ENCODE measurements around the gene SPZ1. TPM values are rescaled to one million over a fixed set of nuclear protein-coding genes. Genes with fewer than 3 reads are reported as not detected.

The SPZ1 gene
- total RNA-seq, 1 experiment from 2014 or later, result not detected

DNA sequence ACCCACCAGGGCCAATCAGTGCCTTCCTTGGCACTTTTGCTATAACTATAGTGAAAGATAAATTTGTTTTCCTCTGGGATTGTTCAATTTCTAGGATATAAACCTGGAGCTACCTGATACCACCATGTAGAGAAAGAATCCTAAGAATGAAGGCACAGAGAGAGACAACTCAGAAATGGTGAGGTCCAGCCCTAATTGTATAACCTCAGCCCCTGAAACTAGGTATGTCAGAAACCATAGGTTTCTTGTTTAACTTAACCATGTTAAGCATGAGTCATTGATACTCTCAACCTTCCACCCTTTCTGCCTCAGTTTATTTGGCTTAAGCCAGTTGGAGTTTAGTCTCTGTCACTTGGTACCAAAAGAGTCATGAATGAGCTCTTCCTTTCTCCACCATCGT is 4.6 kb upstream of the SPZ1 start:
- Histone ChIP-seq H3K4me1 (no peaks in the 10 kb centered on the region), H3K27me3 (replicated peaks; ENCODE audit: control insufficient read depth, insufficient read depth, low read length) (no peaks in the 10 kb centered on the region), H3K4me3 (ENCODE audit: low read depth, low read length) (no peak overlapping the region), H3K36me3 (ENCODE audit: control insufficient read depth, insufficient read depth, low read length) (no peaks in the 10 kb centered on the region), H3K9me3 (0 out of 2 replicates have a peak, but pooled peaks cover 5% of the 10 kb centered on the region)
- no TSS peak for BruUV-seq (replicated peaks)
- H3K4me3 Mint-ChIP-seq (ENCODE audit: unreplicated experiment), result no peak overlapping the region
- H3K36me3 Mint-ChIP-seq (ENCODE audit: insufficient read depth, unreplicated experiment), result no peaks in the 10 kb centered on the region
- TF ChIP-seq, protein P1, sequence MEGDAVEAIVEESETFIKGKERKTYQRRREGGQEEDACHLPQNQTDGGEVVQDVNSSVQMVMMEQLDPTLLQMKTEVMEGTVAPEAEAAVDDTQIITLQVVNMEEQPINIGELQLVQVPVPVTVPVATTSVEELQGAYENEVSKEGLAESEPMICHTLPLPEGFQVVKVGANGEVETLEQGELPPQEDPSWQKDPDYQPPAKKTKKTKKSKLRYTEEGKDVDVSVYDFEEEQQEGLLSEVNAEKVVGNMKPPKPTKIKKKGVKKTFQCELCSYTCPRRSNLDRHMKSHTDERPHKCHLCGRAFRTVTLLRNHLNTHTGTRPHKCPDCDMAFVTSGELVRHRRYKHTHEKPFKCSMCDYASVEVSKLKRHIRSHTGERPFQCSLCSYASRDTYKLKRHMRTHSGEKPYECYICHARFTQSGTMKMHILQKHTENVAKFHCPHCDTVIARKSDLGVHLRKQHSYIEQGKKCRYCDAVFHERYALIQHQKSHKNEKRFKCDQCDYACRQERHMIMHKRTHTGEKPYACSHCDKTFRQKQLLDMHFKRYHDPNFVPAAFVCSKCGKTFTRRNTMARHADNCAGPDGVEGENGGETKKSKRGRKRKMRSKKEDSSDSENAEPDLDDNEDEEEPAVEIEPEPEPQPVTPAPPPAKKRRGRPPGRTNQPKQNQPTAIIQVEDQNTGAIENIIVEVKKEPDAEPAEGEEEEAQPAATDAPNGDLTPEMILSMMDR (IDR thresholded peaks at IDR 0.05; ENCODE audit: insufficient read depth in 1 of 2, low read depth in 1 of 2, low read length in 1 of 2, severe bottlenecking in 1 of 2, unreplicated experiment in 1 of 2), result no peak
- no peaks in the 10 kb centered on the region for H3K9me3 Mint-ChIP-seq (ENCODE audit: unreplicated experiment)
- POLR2A ChIA-PET, result no interaction called here
- no peaks in the 10 kb centered on the region for H3K4me1 Mint-ChIP-seq (ENCODE audit: low read depth, unreplicated experiment)
- no peak overlapping the region for H3K27ac Mint-ChIP-seq (ENCODE audit: unreplicated experiment)
- CTCF ChIA-PET, result interaction anchor here (0.6 kb wide), 1 partner anchor 92 kb away, joined by 4 read pairs; no protein-coding TSS in a partner anchor
- intact Hi-C loops (cut with micrococcal nuclease; ENCODE audit: unreplicated experiment), result no loop called here
- H3K27me3 Mint-ChIP-seq (ENCODE audit: insufficient read depth, unreplicated experiment), result peaks cover 4% of the 10 kb centered on the region
- no peak for DNase-seq

DNA sequence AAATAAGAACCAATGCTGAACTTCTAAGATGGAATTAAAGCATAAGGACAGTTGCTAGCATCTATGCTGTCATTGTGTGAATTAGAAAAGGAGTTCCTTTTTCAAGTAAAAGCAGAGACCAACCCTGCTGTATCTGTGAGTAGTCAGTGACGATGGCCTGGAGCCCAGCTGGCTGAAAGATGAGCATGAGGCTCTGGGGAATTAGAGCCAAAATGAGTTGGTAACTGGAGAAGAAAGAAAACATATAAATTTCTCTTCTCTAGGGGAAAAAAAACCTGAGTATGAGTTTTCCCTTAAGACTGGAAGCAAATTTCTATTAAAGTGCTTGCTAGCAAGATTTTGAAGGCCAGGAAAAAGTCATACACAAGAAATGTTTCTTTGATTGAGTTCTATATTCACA is 1.6 kb upstream of the SPZ1 start:
- Histone ChIP-seq H3K36me3 (ENCODE audit: control insufficient read depth, insufficient read depth, low read length) (no peaks in the 10 kb centered on the region), H3K4me1 (no peaks in the 10 kb centered on the region), H3K9me3 (no peaks in the 10 kb centered on the region), H3K4me3 (ENCODE audit: low read depth, low read length) (no peak overlapping the region), H3K27me3 (replicated peaks; ENCODE audit: control insufficient read depth, insufficient read depth, low read length) (no peaks in the 10 kb centered on the region)
- H3K4me1 Mint-ChIP-seq (ENCODE audit: low read depth, unreplicated experiment), result no peaks in the 10 kb centered on the region
- intact Hi-C loops (cut with micrococcal nuclease; ENCODE audit: unreplicated experiment), result no loop called here
- H3K27ac Mint-ChIP-seq (ENCODE audit: unreplicated experiment), result no peak overlapping the region
- TF ChIP-seq, protein P1 (IDR thresholded peaks at IDR 0.05; ENCODE audit: insufficient read depth in 1 of 2, low read depth in 1 of 2, low read length in 1 of 2, severe bottlenecking in 1 of 2, unreplicated experiment in 1 of 2), result no peak
- peaks cover 6% of the 10 kb centered on the region for H3K27me3 Mint-ChIP-seq (ENCODE audit: insufficient read depth, unreplicated experiment)
- H3K9me3 Mint-ChIP-seq (ENCODE audit: unreplicated experiment), result no peaks in the 10 kb centered on the region
- no peak for DNase-seq
- ChIA-PET CTCF (no interaction called here), POLR2A (no interaction called here)
- no TSS peak for BruUV-seq (replicated peaks)
- no peaks in the 10 kb centered on the region for H3K36me3 Mint-ChIP-seq (ENCODE audit: insufficient read depth, unreplicated experiment)
- H3K4me3 Mint-ChIP-seq (ENCODE audit: unreplicated experiment), result no peak overlapping the region

GRCh38 chr5:80324912-80325311 is 5.1 kb downstream of the SPZ1 start:
- DNase-seq, result no peak
- ChIA-PET CTCF (no interaction called here), POLR2A (interaction anchor here (0.6 kb wide), 1 partner anchor 137 kb away, joined by 3 read pairs; no protein-coding TSS in a partner anchor)
- TF ChIP-seq, protein P1 (IDR thresholded peaks at IDR 0.05; ENCODE audit: insufficient read depth in 1 of 2, low read depth in 1 of 2, low read length in 1 of 2, severe bottlenecking in 1 of 2, unreplicated experiment in 1 of 2), result no peak
- Mint-ChIP-seq H3K27me3 (ENCODE audit: insufficient read depth, unreplicated experiment) (peaks cover 8% of the 10 kb centered on the region), H3K4me3 (ENCODE audit: unreplicated experiment) (no peak overlapping the region), H3K9me3 (ENCODE audit: unreplicated experiment) (no peaks in the 10 kb centered on the region), H3K4me1 (ENCODE audit: low read depth, unreplicated experiment) (no peaks in the 10 kb centered on the region), H3K36me3 (ENCODE audit: insufficient read depth, unreplicated experiment) (no peaks in the 10 kb centered on the region), H3K27ac (ENCODE audit: unreplicated experiment) (no peak overlapping the region)
- no peak overlapping the region for H3K4me3 ChIP-seq (ENCODE audit: low read depth, low read length)
- no TSS peak for BruUV-seq (replicated peaks)
- intact Hi-C loops (cut with micrococcal nuclease; ENCODE audit: unreplicated experiment), result no loop called here
- H3K9me3 ChIP-seq, result no peaks in the 10 kb centered on the region
- H3K36me3 ChIP-seq (ENCODE audit: control insufficient read depth, insufficient read depth, low read length), result no peaks in the 10 kb centered on the region
- no peaks in the 10 kb centered on the region for H3K27me3 ChIP-seq (replicated peaks; ENCODE audit: control insufficient read depth, insufficient read depth, low read length)
- no peaks in the 10 kb centered on the region for H3K4me1 ChIP-seq

All from Caco-2 (cell line).